Subcutaneous abdominal adipose tissue (tissue), 5 donors: ENCODE data around the gene ZNF79.

Experiments used
- H3K27ac ChIP-seq: one replicate; pipeline ENCODE4 v1.7.0; 2013; ENCODE audit warnings: low read depth, mild to moderate bottlenecking, inconsistent platforms, low read length, moderate library complexity
- H3K27me3 ChIP-seq, 5 donors: one replicate each; pipeline ENCODE4 v1.7.0; 2013; ENCODE audit warnings: low read length in 5 of 5, inconsistent platforms in 1 of 5; ENCODE audit not compliant: control insufficient read depth in 5 of 5, insufficient read depth in 4 of 5
- H3K36me3 ChIP-seq, 5 donors: one replicate each; pipeline ENCODE4 v1.7.0; 2013; ENCODE audit warnings: low read length in 5 of 5; ENCODE audit not compliant: control insufficient read depth in 5 of 5, insufficient read depth in 5 of 5
- H3K4me1 ChIP-seq, 5 donors: one replicate each; pipeline ENCODE4 v1.7.0; 2013; ENCODE audit warnings: low read length in 5 of 5, mild to moderate bottlenecking in 3 of 5, moderate library complexity in 1 of 5; ENCODE audit not compliant: control insufficient read depth in 5 of 5, insufficient read depth in 5 of 5
- H3K4me3 ChIP-seq, 5 donors: one replicate each; pipeline ENCODE4 v1.7.0; 2013; ENCODE audit warnings: low read length in 5 of 5, low read depth in 1 of 5
- H3K9ac ChIP-seq, 5 donors: one replicate each; pipeline ENCODE4 v1.7.0; 2013; ENCODE audit warnings: low read length in 5 of 5, mild to moderate bottlenecking in 4 of 5, moderate library complexity in 3 of 5
- H3K9me3 ChIP-seq, 5 donors: one replicate each; pipeline ENCODE4 v1.7.0; 2013; ENCODE audit warnings: low read length in 5 of 5; ENCODE audit not compliant: control insufficient read depth in 5 of 5
- donor health status: healthy.
- donor health status: healthy.
- donor health status: healthy.
- donor health status: healthy.
- donor health status: healthy.

The ZNF79 gene

GRCh38 chr9:127406799-127407491, 17.2 kb upstream of the ZNF79 start:
- Histone ChIP-seq H3K27me3 (no peaks in the 10 kb centered on the region), H3K4me1 (no peaks in the 10 kb centered on the region), H3K4me3 (no peak overlapping the region), H3K9ac (no peak overlapping the region), H3K36me3 (peaks cover 0 to 59% (median 40%) of the 10 kb centered on the region in 5 donors), H3K9me3 (no peaks in the 10 kb centered on the region), H3K27ac (no peak overlapping the region)

- Histone ChIP-seq H3K9ac (no peak overlapping the region), H3K4me1 (peaks cover 0 to 4% (median 0%) of the 10 kb centered on the region in 5 donors), H3K9me3 (no peaks in the 10 kb centered on the region), H3K27me3 (no peaks in the 10 kb centered on the region), H3K4me3 (no peak overlapping the region), H3K27ac (no peak overlapping the region), H3K36me3 (peaks cover 0 to 54% (median 37%) of the 10 kb centered on the region in 5 donors)
These were observed 16.7 kb upstream of the ZNF79 start for GRCh38 chr9:127407492-127407843.

- Histone ChIP-seq H3K4me1 (peaks cover 0 to 7% (median 2%) of the 10 kb centered on the region in 5 donors), H3K36me3 (peaks cover 0 to 20% (median 10%) of the 10 kb centered on the region in 5 donors), H3K9ac (no peak overlapping the region), H3K4me3 (no peak overlapping the region), H3K27me3 (no peaks in the 10 kb centered on the region), H3K27ac (no peak overlapping the region), H3K9me3 (no peaks in the 10 kb centered on the region)
These were observed 13.1 kb upstream of the ZNF79 start for GRCh38 chr9:127411122-127411521.

DNA sequence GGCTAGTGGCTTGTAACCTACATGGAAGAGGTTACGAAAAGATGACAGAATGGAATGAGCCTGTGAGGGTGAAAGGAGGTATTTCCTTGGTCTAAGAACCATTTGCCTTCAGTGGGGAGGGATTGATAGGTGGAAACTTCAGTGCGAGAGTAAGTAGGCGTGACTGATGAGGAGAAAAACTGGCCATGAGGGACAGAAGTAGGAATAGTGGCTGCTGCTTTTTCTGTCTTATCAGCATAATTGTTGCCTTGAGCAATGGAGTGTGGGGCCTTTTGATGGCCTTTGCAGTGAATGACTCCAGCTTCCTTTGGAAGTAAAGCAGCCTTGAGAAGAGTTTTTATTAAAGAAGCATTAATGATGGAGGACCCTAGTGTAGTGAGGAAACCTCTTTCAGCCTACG, 9.0 kb upstream of the ZNF79 start:
- Histone ChIP-seq H3K9ac (no peak overlapping the region), H3K9me3 (no peaks in the 10 kb centered on the region), H3K36me3 (peaks cover 0 to 6% (median 2%) of the 10 kb centered on the region in 5 donors), H3K27ac (no peak overlapping the region), H3K4me1 (peaks cover 0 to 17% (median 5%) of the 10 kb centered on the region in 5 donors), H3K4me3 (no peak overlapping the region), H3K27me3 (no peaks in the 10 kb centered on the region)

DNA sequence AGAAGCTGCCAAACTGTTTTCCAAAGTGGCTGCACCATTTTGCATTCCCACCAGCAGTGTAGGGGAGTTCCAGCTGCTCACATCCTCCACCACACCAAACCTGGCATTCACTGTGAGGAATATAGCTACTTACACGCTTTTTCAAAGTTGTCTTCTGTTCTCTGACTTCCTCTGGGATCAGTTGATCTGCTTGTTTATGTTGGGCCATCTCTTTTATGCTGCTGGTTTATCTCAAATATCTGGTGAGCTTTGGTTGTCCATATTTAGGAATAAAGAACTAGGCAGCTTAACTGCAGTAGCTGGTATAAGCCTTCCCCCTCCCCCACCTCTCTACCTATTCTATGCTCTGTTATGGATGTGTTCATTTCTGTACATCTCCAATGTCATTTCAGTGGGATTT, 8.5 kb upstream of the ZNF79 start:
- Histone ChIP-seq H3K9ac (no peak overlapping the region), H3K27me3 (no peaks in the 10 kb centered on the region), H3K9me3 (no peaks in the 10 kb centered on the region), H3K4me3 (no peak overlapping the region), H3K4me1 (peaks cover 0 to 17% (median 5%) of the 10 kb centered on the region in 5 donors), H3K27ac (no peak overlapping the region), H3K36me3 (peaks cover 0 to 6% (median 2%) of the 10 kb centered on the region in 5 donors)

DNA sequence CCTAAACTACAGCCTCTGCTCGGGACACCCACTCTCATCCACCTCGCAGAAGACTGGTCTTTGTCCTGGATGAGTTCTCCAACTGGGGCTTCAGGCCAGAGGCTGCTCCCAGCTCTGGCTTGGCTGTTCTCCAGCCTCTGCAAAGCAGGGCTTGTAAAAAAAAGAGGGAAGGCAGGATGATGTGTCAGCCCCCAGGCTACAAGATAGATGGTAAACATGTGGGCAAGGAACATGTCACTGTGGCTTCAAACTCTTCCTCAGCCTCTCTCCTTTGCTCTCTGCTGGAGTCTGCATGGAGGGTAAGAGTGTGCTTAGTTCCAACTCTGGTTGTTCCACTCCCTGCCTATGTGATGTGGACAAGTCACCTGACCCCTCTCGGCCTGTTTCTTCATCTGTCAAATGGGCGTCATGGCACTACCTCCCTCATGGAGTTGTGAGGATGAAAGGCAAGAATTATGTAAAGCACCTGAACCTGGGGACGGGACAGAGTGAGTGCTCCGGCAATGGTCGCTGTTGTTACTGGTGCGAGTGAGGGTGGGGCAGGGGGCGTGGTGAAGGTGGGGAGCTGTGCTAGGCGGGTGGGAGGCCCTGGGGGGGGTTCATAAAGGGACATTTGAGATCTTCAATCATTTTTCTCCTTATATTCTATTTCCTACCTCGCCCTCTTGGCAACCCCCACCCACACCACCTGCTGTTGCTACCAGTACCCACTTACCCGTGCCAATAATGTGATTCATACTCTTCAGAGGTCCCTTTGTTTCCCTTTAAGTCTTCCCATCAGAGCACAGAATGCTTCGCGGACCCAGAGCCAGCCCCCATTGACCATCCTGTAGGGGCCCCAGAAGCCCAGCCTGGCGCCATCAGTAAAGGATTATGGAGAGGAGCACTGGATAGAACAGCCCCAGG, 6.8 kb upstream of the ZNF79 start:
- Histone ChIP-seq H3K36me3 (peaks cover 0 to 4% (median 2%) of the 10 kb centered on the region in 5 donors), H3K4me1 (peaks cover 0 to 18% (median 8%) of the 10 kb centered on the region in 5 donors), H3K9ac (no peak overlapping the region), H3K9me3 (no peaks in the 10 kb centered on the region), H3K27me3 (no peaks in the 10 kb centered on the region), H3K27ac (no peak overlapping the region), H3K4me3 (no peak overlapping the region)

DNA sequence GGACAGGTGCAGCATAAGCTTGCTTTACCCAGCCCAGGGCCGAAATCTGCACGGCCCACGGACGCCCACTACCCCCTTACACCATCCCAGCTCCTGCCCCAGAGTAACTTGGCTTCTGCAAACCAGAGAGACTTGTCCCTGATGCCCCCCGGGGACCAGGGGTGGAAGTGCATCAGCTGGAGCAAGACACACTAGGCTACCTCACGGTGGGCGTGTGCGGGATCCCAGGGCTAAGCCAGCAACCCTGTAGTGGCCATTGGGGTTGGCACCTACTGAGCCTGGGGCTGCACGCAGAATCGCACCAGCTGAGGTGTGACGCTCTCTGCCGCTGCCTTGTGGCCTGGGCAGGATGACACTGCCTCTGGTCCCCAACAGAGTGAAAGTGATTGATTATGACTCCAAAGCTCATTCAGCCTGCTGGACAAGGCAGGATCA, 6.1 kb upstream of the ZNF79 start:
- Histone ChIP-seq H3K4me1 (peaks cover under 1 to 23% (median 15%) of the 10 kb centered on the region in 5 donors), H3K9ac (no peak overlapping the region), H3K4me3 (no peak overlapping the region), H3K36me3 (peaks cover 0 to 4% (median 2%) of the 10 kb centered on the region in 5 donors), H3K27ac (no peak overlapping the region), H3K27me3 (no peaks in the 10 kb centered on the region), H3K9me3 (no peaks in the 10 kb centered on the region)

DNA sequence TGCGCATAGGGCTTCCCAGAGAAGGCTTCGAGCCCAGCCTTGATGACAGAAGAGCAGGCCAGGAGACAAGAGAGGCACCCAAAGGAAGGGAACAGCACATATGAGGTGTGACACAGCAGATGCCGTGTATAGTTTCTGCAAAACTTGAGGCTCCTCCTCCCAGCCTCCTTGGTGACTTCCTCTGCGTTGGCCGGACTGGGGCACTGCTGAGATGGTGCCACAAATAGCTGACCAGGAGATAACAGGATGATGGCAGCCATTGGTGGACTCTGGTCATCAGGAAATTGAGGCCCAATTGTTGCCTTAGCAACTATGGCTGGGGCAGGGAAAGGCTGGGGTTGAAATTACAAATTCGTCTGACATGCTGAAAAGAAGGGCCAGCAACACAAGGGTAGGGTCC, 4.8 kb upstream of the ZNF79 start:
- Histone ChIP-seq H3K4me1 (peaks cover 5 to 33% (median 23%) of the 10 kb centered on the region in 5 donors), H3K27ac (no peak overlapping the region), H3K9me3 (no peaks in the 10 kb centered on the region), H3K9ac (no peak overlapping the region), H3K36me3 (peaks cover 0 to 4% (median 2%) of the 10 kb centered on the region in 5 donors), H3K4me3 (no peak overlapping the region), H3K27me3 (no peaks in the 10 kb centered on the region)

GRCh38 chr9:127421057-127421456, 3.1 kb upstream of the ZNF79 start:
- Histone ChIP-seq H3K9me3 (no peaks in the 10 kb centered on the region), H3K27ac (no peak overlapping the region), H3K36me3 (peaks cover 0 to 4% (median 2%) of the 10 kb centered on the region in 5 donors), H3K27me3 (no peaks in the 10 kb centered on the region), H3K4me3 (no peak overlapping the region), H3K9ac (no peak overlapping the region), H3K4me1 (peaks cover 8 to 44% (median 33%) of the 10 kb centered on the region in 5 donors)
